ENCODE results near the gene PMEPA1.

GRCh38 chr20:57725636-57726035 is 15.8 kb upstream of the PMEPA1 start:
- TF ChIP-seq ARNT (IDR thresholded peaks at IDR 0.05) (no peak), SUZ12 (IDR thresholded peaks at IDR 0.05) (no peak), HDGF (IDR thresholded peaks at IDR 0.05; ENCODE audit: borderline replicate concordance) (no peak), TARDBP (IDR thresholded peaks at IDR 0.05) (no peak), CTBP1 (IDR thresholded peaks at IDR 0.05; ENCODE audit: borderline replicate concordance) (no peak), BHLHE40 (IDR thresholded peaks at IDR 0.05; ENCODE audit: borderline replicate concordance) (no peak), SP1 (IDR thresholded peaks at IDR 0.05) (no peak), FOXK2 (IDR thresholded peaks at IDR 0.05) (no peak), FOXM1 (IDR thresholded peaks at IDR 0.05; ENCODE audit: borderline replicate concordance) (no peak), FOXA1 (IDR thresholded peaks at IDR 0.05) (no peak)

Measured in HEK293T (cell line).